Stimulated activated CD8-positive, alpha-beta memory T cell treated with anti-CD3 and anti-CD28 coated beads, Interleukin-7, amount 100 ng/mL, for 1 hour (primary cell): ENCODE results near the gene CNTNAP2.

Experiments
- DNase-seq, 2 donors: peaks; one replicate each; pipeline ENCODE4 v3.0.0-alpha.2; 2020; ENCODE audit warnings: low read depth in 2 of 2

The CNTNAP2 gene

GRCh38 chr7:146670532-146670931 is 553.9 kb downstream of the CNTNAP2 start:
- no peak for DNase-seq

- DNase-seq, result no peak
These were observed 564.9 kb downstream of the CNTNAP2 start for GRCh38 chr7:146681487-146681886.

DNA sequence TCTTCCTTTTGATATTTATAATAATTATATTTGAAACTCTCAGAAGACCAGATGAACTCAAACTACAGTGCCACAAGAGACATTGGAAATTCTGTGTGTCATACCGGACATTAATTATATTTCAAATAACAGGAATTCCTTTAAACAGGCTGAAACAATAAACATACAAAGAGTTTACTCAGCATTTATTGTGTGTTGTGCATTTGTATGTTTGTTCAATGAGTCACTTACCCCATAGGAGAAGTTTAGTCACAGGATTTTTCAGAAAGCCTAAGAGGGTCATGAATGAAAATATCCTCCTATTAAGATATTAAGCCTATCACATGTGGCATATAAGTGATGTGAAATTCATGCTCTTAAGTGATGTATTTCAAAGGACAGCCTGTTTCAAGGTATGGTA is 566.8 kb downstream of the CNTNAP2 start:
- DNase-seq, result no peak

- no peak for DNase-seq
These were observed 574.4 kb downstream of the CNTNAP2 start for GRCh38 chr7:146690987-146691386.

- no peak for DNase-seq
These were observed 582.5 kb downstream of the CNTNAP2 start for GRCh38 chr7:146698995-146699610.

- no peak for DNase-seq
These were observed 583.5 kb downstream of the CNTNAP2 start for GRCh38 chr7:146700015-146700560.

DNA sequence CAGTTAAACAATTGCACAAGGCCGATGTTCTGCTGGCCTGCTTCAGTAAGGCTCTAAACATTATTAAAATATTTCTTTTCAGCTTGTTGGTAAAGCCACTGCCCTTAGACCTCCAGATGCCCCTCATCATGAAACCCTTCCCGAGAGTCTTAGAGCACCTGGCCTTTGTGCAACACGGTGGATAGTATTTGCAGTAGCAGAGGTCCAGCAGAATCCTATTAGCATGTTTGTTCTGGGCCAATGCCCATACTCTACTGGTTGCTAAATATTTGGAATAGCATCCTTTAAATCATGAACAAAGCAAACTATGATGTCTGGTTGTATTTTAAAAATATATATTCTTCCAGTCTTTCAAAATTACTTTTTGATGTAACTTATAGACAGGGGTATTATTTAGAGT is 584.6 kb downstream of the CNTNAP2 start:
- no peak for DNase-seq

GRCh38 chr7:146702898-146703297 is 586.3 kb downstream of the CNTNAP2 start:
- no peak for DNase-seq

GRCh38 chr7:146709451-146710027 is 592.9 kb downstream of the CNTNAP2 start:
- no peak for DNase-seq

GRCh38 chr7:146713205-146713604 is 596.6 kb downstream of the CNTNAP2 start:
- no peak for DNase-seq

DNA sequence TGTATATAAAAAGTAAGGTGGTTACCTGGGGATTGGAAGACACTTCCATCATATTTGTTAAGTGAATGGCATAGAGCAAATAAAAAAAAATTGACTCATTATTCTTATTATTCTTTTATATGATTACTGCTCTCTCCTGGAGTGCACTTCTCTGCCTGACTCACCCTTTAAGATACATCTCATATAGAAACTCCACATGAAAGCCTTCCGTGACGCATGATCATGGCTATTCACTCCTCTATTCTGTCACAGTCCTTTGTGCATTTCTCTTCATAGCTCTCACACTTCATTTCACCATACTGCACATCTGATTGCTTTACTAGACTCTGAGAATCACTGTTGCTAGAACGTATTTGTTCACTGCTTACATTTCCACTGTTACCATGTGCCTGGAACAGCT is 597.3 kb downstream of the CNTNAP2 start:
- DNase-seq, result no peak

- no peak for DNase-seq
These were observed 603.6 kb downstream of the CNTNAP2 start for GRCh38 chr7:146720195-146720594.

GRCh38 chr7:146722986-146723385 is 606.4 kb downstream of the CNTNAP2 start:
- DNase-seq, result no peak

GRCh38 chr7:146725520-146725919 is 608.9 kb downstream of the CNTNAP2 start:
- no peak for DNase-seq

- DNase-seq, result no peak
These were observed 611.5 kb downstream of the CNTNAP2 start for GRCh38 chr7:146728141-146728540.

DNA sequence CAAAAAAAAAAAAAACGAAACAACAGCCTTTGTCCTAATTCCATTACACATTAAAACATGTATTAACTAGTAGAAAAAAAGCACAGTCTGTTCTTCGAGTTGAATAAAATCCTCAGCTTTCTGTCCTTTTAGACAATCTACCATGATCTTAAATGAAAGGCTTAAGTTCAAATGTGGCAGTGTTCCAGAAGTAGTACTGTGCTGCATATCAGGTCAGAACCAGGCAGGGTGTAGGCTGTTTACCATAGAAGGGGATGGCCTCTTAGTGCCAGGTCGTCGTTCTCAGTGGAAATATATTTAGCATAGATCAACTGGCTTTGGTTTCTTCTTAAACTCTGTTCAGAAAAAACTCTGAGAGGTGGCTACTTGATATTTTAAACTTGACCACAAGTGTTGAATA is 612.0 kb downstream of the CNTNAP2 start:
- DNase-seq, result no peak

DNA sequence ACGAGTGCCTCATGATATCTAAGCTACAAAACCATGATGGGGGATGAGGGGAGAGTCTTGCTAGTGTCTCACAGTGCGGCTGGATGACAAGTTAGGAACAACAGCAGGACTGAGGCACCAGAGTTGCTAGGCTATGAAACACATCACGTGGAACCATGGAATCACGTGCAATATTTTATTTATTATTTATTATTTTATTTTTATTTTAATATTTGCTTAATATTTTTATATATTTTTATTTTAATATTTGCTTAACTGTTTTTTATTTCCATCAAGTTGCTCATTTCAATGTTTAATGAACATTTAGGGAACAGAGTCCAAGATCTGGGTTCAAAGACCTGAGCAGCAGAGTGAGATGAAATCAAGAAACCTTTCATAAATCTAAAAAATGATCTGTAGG is 614.6 kb downstream of the CNTNAP2 start:
- no peak for DNase-seq

- DNase-seq, result no peak
These were observed 619.4 kb downstream of the CNTNAP2 start for GRCh38 chr7:146735992-146736391.

DNA sequence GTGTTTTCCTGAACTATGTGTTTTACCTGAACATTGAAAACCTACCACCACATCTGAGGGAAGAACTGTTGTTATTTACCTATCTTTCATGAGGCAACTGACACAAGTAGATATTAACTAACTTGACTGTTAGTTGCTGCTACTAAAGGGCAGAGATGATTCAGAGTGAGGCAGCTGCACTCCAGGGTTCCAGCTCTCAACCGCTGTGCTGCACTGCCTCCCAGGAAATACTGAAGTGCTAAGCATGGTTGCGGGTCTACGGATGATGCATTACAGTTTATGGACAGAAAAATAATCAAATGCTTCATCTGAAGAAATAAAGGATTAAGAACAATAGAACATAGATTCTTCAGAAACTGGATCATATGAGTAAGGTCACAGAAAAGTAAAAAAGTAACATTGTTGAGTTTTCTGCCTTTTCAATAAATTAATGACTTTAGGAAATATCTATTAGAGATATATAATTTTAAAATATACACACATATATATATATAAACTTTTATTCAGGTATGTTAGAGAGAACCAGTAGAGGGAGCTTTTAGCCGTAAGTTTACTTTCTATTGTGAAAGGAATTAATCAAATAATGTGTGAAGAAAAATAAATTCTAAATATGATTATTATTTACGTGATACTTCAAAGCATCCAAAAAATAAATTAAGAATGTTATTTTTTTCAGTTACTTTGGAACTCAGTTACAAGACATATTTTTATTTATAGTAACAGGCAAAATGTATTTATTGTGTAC is 620.0 kb downstream of the CNTNAP2 start:
- DNase-seq, result no peak

GRCh38 chr7:146740039-146740438 is 623.4 kb downstream of the CNTNAP2 start:
- no peak for DNase-seq

- no peak for DNase-seq
These were observed 625.3 kb downstream of the CNTNAP2 start for GRCh38 chr7:146741911-146742310.

- DNase-seq, result no peak
These were observed 637.8 kb downstream of the CNTNAP2 start for GRCh38 chr7:146754385-146754784.

DNA sequence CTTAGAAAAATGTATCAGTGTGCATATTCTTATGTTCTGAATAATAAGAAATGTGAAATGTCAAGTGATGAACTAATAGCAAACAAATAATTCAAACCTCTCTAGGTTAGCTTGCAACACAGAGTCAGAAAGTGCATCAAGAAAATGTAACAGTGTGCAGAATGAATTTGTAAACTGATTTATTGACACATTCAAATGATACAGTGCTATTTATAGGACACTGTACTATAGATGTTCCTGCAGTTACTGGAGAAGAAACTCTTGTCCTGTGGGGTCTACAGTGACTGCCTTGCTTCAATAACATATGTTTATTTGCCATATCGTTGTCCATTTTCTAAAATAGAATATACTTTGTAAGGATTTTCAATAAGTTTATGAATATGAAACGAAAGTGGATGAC is 639.0 kb downstream of the CNTNAP2 start:
- no peak for DNase-seq
